Aorta (tissue), 5 donors: ENCODE data around the gene GABRG3. TPM values are rescaled to one million over a fixed set of nuclear protein-coding genes. Genes with fewer than 3 reads are reported as not detected.
A peak's percentile ranks its signal among the peaks of the same experiment; 100 is the strongest.

Source experiments
- ATAC-seq: fragments of 200-7000 bp; cut with Tn5 transposase; one replicate; pipeline ENCODE4 v1.9.1; 2022; ENCODE audit warnings: moderate library complexity; ENCODE audit not compliant: low FRiP score
- DNase-seq, 2 donors: peaks; one replicate each; pipeline ENCODE4 v3.0.0-alpha.2; 2020
- H3K27ac ChIP-seq, 2 donors: one replicate each; pipeline ENCODE4 v1.5.1; 2013; ENCODE audit warnings: low read length in 2 of 2, mild to moderate bottlenecking in 2 of 2, moderate library complexity in 2 of 2, control low read depth in 1 of 2, inconsistent platforms in 1 of 2, low read depth in 1 of 2
- H3K27me3 ChIP-seq, 2 donors: one replicate each; pipeline ENCODE4 v1.6.1; 2013; ENCODE audit warnings: control low read depth in 1 of 2, low read length in 1 of 2, mild to moderate bottlenecking in 1 of 2, moderate library complexity in 1 of 2; ENCODE audit not compliant: insufficient read depth in 2 of 2, control insufficient read depth in 1 of 2
- H3K36me3 ChIP-seq, 2 donors: one replicate each; pipeline ENCODE4 v1.6.1; 2013; ENCODE audit warnings: control low read depth in 1 of 2, low read length in 1 of 2, mild to moderate bottlenecking in 1 of 2; ENCODE audit not compliant: insufficient read depth in 2 of 2, control insufficient read depth in 1 of 2
- H3K4me1 ChIP-seq, 2 donors: one replicate each; pipeline ENCODE4 v1.6.1; 2013; ENCODE audit warnings: low read length in 2 of 2, control low read depth in 1 of 2, mild to moderate bottlenecking in 1 of 2, moderate library complexity in 1 of 2; ENCODE audit not compliant: insufficient read depth in 2 of 2, control insufficient read depth in 1 of 2
- H3K4me3 ChIP-seq, 2 donors: one replicate each; pipeline ENCODE4 v1.5.1; 2013; ENCODE audit warnings: low read length in 2 of 2, control low read depth in 1 of 2, mild to moderate bottlenecking in 1 of 2
- H3K9me3 ChIP-seq: one replicate; pipeline ENCODE4 v1.6.1; 2013; ENCODE audit warnings: mild to moderate bottlenecking, low read length; ENCODE audit not compliant: control insufficient read depth
- WGBS, 2 donors: extraction: QIAGEN DNeasy Blood & Tissue Kit; methylation state at CpG; one replicate each; pipeline ENCODE4 v1.1.7; 2013; 5-methylcytosine and 5-hydroxymethylcytosine counted together
- intact Hi-C, 2 donors: fragments of 100-400 bp; cut with DNase I; formaldehyde crosslinking; loops; one replicate each; pipeline versions ENCODE4 v1.14.2 to v1.15.0; 2022
- polyA plus RNA-seq, 2 donors: library from polyadenylated mRNA; stranded (reverse); fragments of 200-250 nt; gene quantifications; one replicate each; pipeline ENCODE4 v1.2.3, GENCODE V29; 2013
- total RNA-seq, 2 donors: library from RNA; stranded (reverse); fragmentation: NEBNext Ultra II Directional; extraction: Animal tissue kit (Norgen Biotek cat#: 25700); gene quantifications; one replicate each; pipeline ENCODE4 v1.2.1, GENCODE V29; 2021
- donor health status: healthy with polysubstance abuse.
- donor health status: Bipolar disorder and iron deficiency.
- donor health status: DM: no; HTN: no; CAD: no.
- donor health status: DM: no; HTN: no; CAD: no.
- donor health status: DM: yes; HTN: yes; CAD: no.

GABRG3 gene
- total and polyA plus RNA-seq, 4 donors, result not detected

DNA sequence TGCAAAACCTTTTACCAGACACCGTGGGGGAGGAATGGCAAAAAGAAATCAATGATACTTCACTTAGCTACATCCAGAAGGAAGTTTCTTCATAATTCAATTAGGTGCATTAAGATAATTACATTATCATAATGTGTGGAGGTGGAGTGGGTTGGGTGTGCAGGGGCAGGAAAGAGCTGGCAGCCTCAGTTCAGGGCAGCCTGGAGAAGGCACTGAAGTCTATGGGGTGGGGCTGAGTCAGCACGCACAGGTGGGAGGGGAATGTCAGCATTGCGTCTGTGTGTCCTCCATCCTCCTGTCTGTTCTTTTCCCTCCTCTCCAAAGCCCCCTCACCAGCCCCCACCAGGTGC lies 278.8 kb downstream of the GABRG3 start:
- Histone ChIP-seq H3K4me3 (no peak overlapping the region), H3K27ac (no peak overlapping the region), H3K9me3 (no peaks in the 10 kb centered on the region), H3K36me3 (no peaks in the 10 kb centered on the region), H3K27me3 (no peaks in the 10 kb centered on the region), H3K4me1 (no peaks in the 10 kb centered on the region)
- WGBS, 2 donors, result 75 to 76% methylated on average over 3 of the region's 3 CpGs
- no peak for DNase-seq
- intact Hi-C loops, result no loop called here
- no peak for ATAC-seq

DNA sequence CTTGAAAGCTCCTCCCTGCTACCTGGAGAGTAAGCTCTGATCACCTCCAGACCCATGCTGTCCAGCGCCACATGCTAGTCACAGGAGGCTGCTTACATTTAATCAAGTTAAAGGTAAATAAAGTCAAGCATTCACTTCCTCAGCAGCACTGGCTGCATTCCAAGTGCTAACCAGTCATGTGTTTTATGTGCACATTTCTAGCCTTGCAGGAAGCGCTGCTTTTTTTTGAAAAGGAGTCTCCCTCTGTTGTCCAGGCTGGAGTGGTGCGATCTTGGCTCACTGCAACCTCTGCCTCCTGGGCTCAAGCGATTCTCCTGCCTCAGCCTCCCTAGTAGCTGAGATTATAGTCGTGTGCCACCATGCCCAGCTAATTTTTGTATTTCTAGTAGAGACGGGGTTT lies 279.2 kb downstream of the GABRG3 start:
- H3K4me1 ChIP-seq, result no peaks in the 10 kb centered on the region
- intact Hi-C loops, result no loop called here
- no peak overlapping the region for H3K4me3 ChIP-seq
- no peak for DNase-seq
- 67 to 72% methylated on average over 6 of the region's 6 CpGs for WGBS, 2 donors
- H3K27ac ChIP-seq, result no peak overlapping the region
- no peaks in the 10 kb centered on the region for H3K27me3 ChIP-seq
- H3K9me3 ChIP-seq, result no peaks in the 10 kb centered on the region
- ATAC-seq, result no peak
- H3K36me3 ChIP-seq, result no peaks in the 10 kb centered on the region

DNA sequence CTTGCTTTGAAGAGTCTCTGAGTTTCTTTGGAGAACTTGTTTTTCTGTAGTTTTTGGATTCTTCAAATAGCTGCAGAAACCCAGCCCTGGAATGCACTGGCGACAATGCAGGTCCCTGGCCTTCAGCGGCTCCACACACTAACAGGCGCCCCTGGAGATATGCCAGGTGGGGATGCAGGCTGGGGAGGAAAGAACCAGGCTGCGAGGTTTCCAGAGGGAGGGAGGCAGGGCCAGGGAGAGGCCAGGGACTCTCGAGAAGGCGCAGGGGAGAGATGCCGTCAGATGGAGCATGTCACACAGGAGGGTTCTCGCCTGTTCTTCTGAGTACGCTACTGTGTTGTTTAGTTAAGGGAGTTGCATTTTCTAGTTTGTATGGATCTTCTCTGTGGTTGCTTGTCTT lies 283.1 kb downstream of the GABRG3 start:
- Histone ChIP-seq H3K27me3 (no peaks in the 10 kb centered on the region), H3K9me3 (no peaks in the 10 kb centered on the region), H3K27ac (no peak overlapping the region), H3K4me1 (no peaks in the 10 kb centered on the region), H3K36me3 (no peaks in the 10 kb centered on the region), H3K4me3 (no peak overlapping the region)
- intact Hi-C loops, result no loop called here
- no peak for DNase-seq
- WGBS, 2 donors, result 36 to 43% methylated on average over 9 of the region's 9 CpGs
- ATAC-seq, result no peak

GRCh38 chr15:27254801-27255200 lies 283.8 kb downstream of the GABRG3 start:
- Histone ChIP-seq H3K27ac (no peak overlapping the region), H3K36me3 (no peaks in the 10 kb centered on the region), H3K4me3 (no peak overlapping the region), H3K9me3 (no peaks in the 10 kb centered on the region), H3K4me1 (no peaks in the 10 kb centered on the region), H3K27me3 (no peaks in the 10 kb centered on the region)
- ATAC-seq (peak; percentile 13), DNase-seq (no peak)
- intact Hi-C loops, result no loop called here
- WGBS, 2 donors, result 65 to 72% methylated on average over 3 of the region's 3 CpGs

GRCh38 chr15:27256446-27256845 lies 285.5 kb downstream of the GABRG3 start:
- H3K4me3 ChIP-seq, result no peak overlapping the region
- H3K27me3 ChIP-seq, result no peaks in the 10 kb centered on the region
- DNase-seq (no peak), ATAC-seq (no peak)
- H3K27ac ChIP-seq, result no peak overlapping the region
- intact Hi-C loops, result no loop called here
- no peaks in the 10 kb centered on the region for H3K36me3 ChIP-seq
- no peaks in the 10 kb centered on the region for H3K9me3 ChIP-seq
- H3K4me1 ChIP-seq, result no peaks in the 10 kb centered on the region
- 66 to 78% methylated on average over 5 of the region's 5 CpGs for WGBS, 2 donors

DNA sequence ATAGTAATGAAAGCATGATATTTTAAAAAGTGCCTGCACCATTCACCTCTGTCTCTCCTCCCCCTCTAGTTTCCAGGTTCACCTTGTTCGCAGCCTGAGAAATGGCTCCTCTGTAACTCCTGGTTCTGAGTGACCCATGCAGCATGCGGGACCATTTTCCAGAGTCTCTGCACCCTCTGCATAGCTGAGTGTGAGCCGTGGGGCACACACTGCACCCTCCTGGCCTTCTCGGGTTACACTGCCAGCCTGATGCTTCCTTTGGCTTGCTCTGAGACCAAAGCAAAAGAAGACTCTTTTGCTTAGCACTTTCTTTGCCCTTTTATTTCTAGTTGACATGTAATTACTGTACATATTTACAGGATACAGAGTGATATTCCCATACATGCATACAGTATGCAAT lies 287.3 kb downstream of the GABRG3 start:
- ATAC-seq (no peak), DNase-seq (no peak)
- no peaks in the 10 kb centered on the region for H3K36me3 ChIP-seq
- H3K27ac ChIP-seq, result no peak overlapping the region
- no peaks in the 10 kb centered on the region for H3K27me3 ChIP-seq
- no peaks in the 10 kb centered on the region for H3K4me1 ChIP-seq
- WGBS, 2 donors, result 34 to 36% methylated on average over 4 of the region's 4 CpGs
- H3K4me3 ChIP-seq, result no peak overlapping the region
- no peaks in the 10 kb centered on the region for H3K9me3 ChIP-seq
- intact Hi-C loops, result no loop called here

DNA sequence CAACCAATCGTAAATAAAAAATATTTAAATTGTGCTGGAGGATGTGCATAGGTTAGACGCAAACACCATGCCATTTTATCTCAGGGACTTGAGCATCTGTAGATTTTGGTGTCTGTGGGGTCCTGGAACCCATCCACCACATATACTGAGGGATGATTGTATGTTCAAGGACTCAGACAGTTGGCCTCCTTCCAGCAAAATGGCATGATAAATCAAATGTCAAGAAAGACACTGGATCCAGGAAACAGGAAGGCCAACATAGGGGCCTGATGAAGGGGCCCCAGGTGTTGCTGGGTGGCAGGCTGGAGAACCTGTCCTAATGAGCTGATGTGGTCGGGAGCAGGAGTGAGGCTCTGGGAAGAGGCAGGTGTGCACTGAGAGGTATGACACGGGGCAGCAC lies 289.5 kb downstream of the GABRG3 start:
- Histone ChIP-seq H3K4me3 (no peak overlapping the region), H3K27me3 (no peaks in the 10 kb centered on the region), H3K27ac (no peak overlapping the region), H3K36me3 (no peaks in the 10 kb centered on the region), H3K4me1 (no peaks in the 10 kb centered on the region), H3K9me3 (no peaks in the 10 kb centered on the region)
- no peak for DNase-seq
- intact Hi-C loops, result no loop called here
- 71 to 86% methylated on average over 4 of the region's 4 CpGs for WGBS, 2 donors
- ATAC-seq, result no peak

DNA sequence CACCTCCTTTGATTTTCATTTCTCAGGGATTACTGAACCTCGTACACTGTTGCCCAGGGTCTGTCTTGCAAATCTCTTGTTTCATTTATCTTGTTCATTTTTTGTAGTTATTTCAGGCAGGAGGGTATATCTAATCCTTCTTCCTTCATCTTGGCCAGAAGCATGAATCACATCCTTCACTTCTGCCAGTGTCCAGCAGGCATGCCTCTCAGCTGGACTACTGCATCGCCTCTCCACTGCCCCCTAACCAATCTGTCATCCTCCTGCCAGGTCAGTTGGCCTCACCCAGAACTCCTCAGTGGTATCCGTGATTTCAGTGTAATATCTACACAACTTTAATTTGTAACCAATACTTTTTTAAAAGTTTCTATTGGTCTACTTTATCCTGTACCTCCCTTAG lies 297.9 kb downstream of the GABRG3 start:
- Histone ChIP-seq H3K27me3 (no peaks in the 10 kb centered on the region), H3K36me3 (no peaks in the 10 kb centered on the region), H3K4me3 (no peak overlapping the region), H3K9me3 (peaks cover 3% of the 10 kb centered on the region), H3K4me1 (no peaks in the 10 kb centered on the region), H3K27ac (no peak overlapping the region)
- intact Hi-C loops, result no loop called here
- DNase-seq, result no peak
- WGBS, 2 donors, result 36 to 56% methylated on average over 3 of the region's 3 CpGs
- ATAC-seq, result no peak

GRCh38 chr15:27271258-27271657 lies 300.3 kb downstream of the GABRG3 start:
- Histone ChIP-seq H3K27me3 (no peaks in the 10 kb centered on the region), H3K4me1 (no peaks in the 10 kb centered on the region), H3K27ac (no peak overlapping the region), H3K36me3 (no peaks in the 10 kb centered on the region), H3K9me3 (peaks cover 4% of the 10 kb centered on the region), H3K4me3 (no peak overlapping the region)
- DNase-seq (no peak), ATAC-seq (peak; percentile 15)
- intact Hi-C loops, result no loop called here
- 84% methylated on average over 15 of the region's 15 CpGs for WGBS, 2 donors
